SK-N-SH treated with all-trans-retinoic acid at 6 μM for 48 hours (cell line): Measurements from ENCODE around the gene CASQ2.

ENCODE experiments used
- ATAC-seq: fragments of 200-7000 bp; cut with Tn5 transposase; 3 replicates; pipeline ENCODE4 v1.9.1; 2020; ENCODE audit warnings: mild to moderate bottlenecking, moderate library complexity
- ARNTL ChIP-seq: fragments of 450-650 bp; formaldehyde crosslinking; IDR thresholded peaks from 2 replicates; pipeline ENCODE4 v1.5.0; 2020; ENCODE audit warnings: low read depth, mild to moderate bottlenecking, moderate library complexity, borderline replicate concordance
- BACH2 ChIP-seq: fragments of 250-450 bp; sonication (Bioruptor Pico); IDR thresholded peaks from 2 replicates; pipeline ENCODE4 v1.9.0; 2021; ENCODE audit warnings: mild to moderate bottlenecking, borderline replicate concordance
- CREB5 ChIP-seq: fragments of 250-450 bp; sonication (Bioruptor Pico); IDR thresholded peaks from 2 replicates; pipeline ENCODE4 v1.5.1; 2020; ENCODE audit warnings: low read depth, mild to moderate bottlenecking, moderate library complexity
- CSDC2 ChIP-seq: fragments of 250-450 bp; sonication (Bioruptor Pico); IDR thresholded peaks from 2 replicates; pipeline ENCODE4 v1.5.0; 2020; ENCODE audit warnings: mild to moderate bottlenecking, moderate library complexity
- CSRNP3 ChIP-seq: fragments of 250-450 bp; sonication (Bioruptor Pico); IDR thresholded peaks from 2 replicates; pipeline ENCODE4 v1.5.1; 2021; ENCODE audit warnings: mild to moderate bottlenecking, moderate library complexity
- ESRRG ChIP-seq: fragments of 250-450 bp; sonication (Bioruptor Pico); IDR thresholded peaks from 2 replicates; pipeline ENCODE4 v1.6.1; 2021; ENCODE audit warnings: mild to moderate bottlenecking
- GLIS3 ChIP-seq: fragments of 250-450 bp; sonication (Bioruptor Pico); IDR thresholded peaks from 2 replicates; pipeline ENCODE4 v1.5.0; 2020; ENCODE audit warnings: mild to moderate bottlenecking, moderate library complexity
- ISL1 ChIP-seq: fragments of 250-450 bp; sonication (Bioruptor Pico); IDR thresholded peaks from 2 replicates; pipeline ENCODE4 v2.1.2; 2022; ENCODE audit warnings: mild to moderate bottlenecking, moderate library complexity
- OSR1 ChIP-seq: fragments of 250-450 bp; sonication (Bioruptor Pico); IDR thresholded peaks from 2 replicates; pipeline ENCODE4 v1.8.0; 2022; ENCODE audit warnings: moderate library complexity, mild to moderate bottlenecking, inconsistent platforms
- PATZ1 ChIP-seq: fragments of 250-450 bp; sonication (Bioruptor Pico); IDR thresholded peaks from 2 replicates; pipeline ENCODE4 v1.8.0; 2020; ENCODE audit warnings: mild to moderate bottlenecking, moderate library complexity, borderline replicate concordance
- POU6F1 ChIP-seq: fragments of 250-450 bp; sonication (Bioruptor Pico); IDR thresholded peaks from 2 replicates; pipeline ENCODE4 v1.8.0; 2021; ENCODE audit warnings: low read depth, mild to moderate bottlenecking, moderate library complexity, borderline replicate concordance
- SNAI2 ChIP-seq: fragments of 250-450 bp; sonication (Bioruptor Pico); IDR thresholded peaks from 2 replicates; pipeline ENCODE4 v1.5.0; 2020; ENCODE audit warnings: mild to moderate bottlenecking, moderate library complexity
- TCF4 ChIP-seq: fragments of 250-450 bp; sonication (Bioruptor Pico); IDR thresholded peaks from 2 replicates; pipeline ENCODE4 v1.8.0; 2021; ENCODE audit warnings: mild to moderate bottlenecking, moderate library complexity, borderline replicate concordance
- TOX ChIP-seq: fragments of 250-450 bp; sonication (Bioruptor Pico); IDR thresholded peaks from 2 replicates; pipeline ENCODE4 v1.8.0; 2021; ENCODE audit warnings: mild to moderate bottlenecking, moderate library complexity, borderline replicate concordance
- TSHZ2 ChIP-seq: fragments of 250-450 bp; sonication (Bioruptor Pico); IDR thresholded peaks from 2 replicates; pipeline ENCODE4 v1.5.0; 2020; ENCODE audit warnings: mild to moderate bottlenecking, moderate library complexity
- ZC3H10 ChIP-seq: fragments of 250-450 bp; sonication (Bioruptor Pico); IDR thresholded peaks from 2 replicates; pipeline ENCODE4 v1.5.1; 2021; ENCODE audit warnings: mild to moderate bottlenecking, moderate library complexity
- ZFP30 ChIP-seq: fragments of 450-650 bp; formaldehyde crosslinking; IDR thresholded peaks from 2 replicates; pipeline ENCODE4 v1.5.0; 2022; ENCODE audit warnings: mild to moderate bottlenecking, moderate library complexity
- ZNF565 ChIP-seq: fragments of 450-650 bp; formaldehyde crosslinking; conservative IDR thresholded peaks from 2 replicates; pipeline ENCODE4 v1.5.0; 2020; ENCODE audit warnings: low read depth, mild to moderate bottlenecking, moderate library complexity
- ZNF70 ChIP-seq: fragments of 450-650 bp; formaldehyde crosslinking; IDR thresholded peaks from 2 replicates; pipeline ENCODE4 v1.5.0; 2020; ENCODE audit warnings: mild to moderate bottlenecking, moderate library complexity
- ZNF8 ChIP-seq: fragments of 450-650 bp; formaldehyde crosslinking; IDR thresholded peaks from 2 replicates; pipeline ENCODE4 v1.5.0; 2020; ENCODE audit warnings: mild to moderate bottlenecking, moderate library complexity

Gene CASQ2

GRCh38 chr1:115697619-115698018 lies 70.9 kb downstream of the CASQ2 start:
- TF ChIP-seq ARNTL (CRISPR knock-in tag) (no peak), ISL1 (CRISPR knock-in tag) (no peak), CREB5 (CRISPR knock-in tag) (no peak), CSRNP3 (CRISPR knock-in tag) (no peak), TCF4 (CRISPR knock-in tag) (no peak), OSR1 (CRISPR knock-in tag) (no peak), ZNF8 (CRISPR knock-in tag) (no peak), TOX (CRISPR knock-in tag) (no peak), ZFP30 (CRISPR knock-in tag) (no peak), BACH2 (CRISPR knock-in tag) (no peak), PATZ1 (CRISPR knock-in tag) (no peak), SNAI2 (CRISPR knock-in tag) (no peak), TSHZ2 (no peak), ZNF70 (CRISPR knock-in tag) (no peak), GLIS3 (CRISPR knock-in tag) (no peak), ZC3H10 (CRISPR knock-in tag) (no peak)
- TF ChIP-seq, all 23 proteins: peak for 0
- ATAC-seq: no peak

- ATAC-seq: no peak
- TF ChIP-seq PATZ1 (CRISPR knock-in tag) (no peak), CSDC2 (CRISPR knock-in tag) (no peak), POU6F1 (no peak), CSRNP3 (CRISPR knock-in tag) (no peak), ZNF70 (CRISPR knock-in tag) (no peak), OSR1 (CRISPR knock-in tag) (no peak), BACH2 (CRISPR knock-in tag) (no peak), ZC3H10 (CRISPR knock-in tag) (no peak), TSHZ2 (no peak), GLIS3 (CRISPR knock-in tag) (no peak), ESRRG (CRISPR knock-in tag) (no peak), TOX (CRISPR knock-in tag) (no peak), ZFP30 (CRISPR knock-in tag) (no peak), ZNF565 (no peak), ISL1 (CRISPR knock-in tag) (no peak)
These were observed 73.7 kb downstream of the CASQ2 start for GRCh38 chr1:115694805-115695204.
